ENCODE results near the gene ZNF385B. TPM values are rescaled to one million over a fixed set of nuclear protein-coding genes. Genes with fewer than 3 reads are reported as not detected.

ZNF385B gene
- total and polyA plus RNA-seq, 9 of the 15 experiments (the other 6 are each of a cell fraction or from before 2014, with no cell fraction given): 0.50 TPM; not detected in 8

- no peak overlapping the region for H2AFZ ChIP-seq (ENCODE audit: low read depth, low read length)
Observed at GRCh38 chr2:179692043-179692442, 169.4 kb downstream of the ZNF385B start.

More at GRCh38 chr2:179692043-179692442, 169.4 kb downstream of the ZNF385B start:
- Histone ChIP-seq H3K36me3 (ENCODE audit: control insufficient read depth, insufficient read depth, low read length) (no peaks in the 10 kb centered on the region), H3K9me3 (replicated peaks; ENCODE audit: control insufficient read depth, insufficient read depth, low read depth, low read length) (no peaks in the 10 kb centered on the region), H3K4me2 (ENCODE audit: insufficient read depth, low read length) (no peak overlapping the region), H4K20me1 (replicated peaks; ENCODE audit: control insufficient read depth, insufficient read depth, low read length) (no peaks in the 10 kb centered on the region), H3K4me3 (no peak overlapping the region), H3K79me2 (ENCODE audit: control insufficient read depth, insufficient read depth, low read length) (no peaks in the 10 kb centered on the region), H3K27me3 (ENCODE audit: control insufficient read depth in 2 of 2, insufficient read depth in 2 of 2, low read length in 2 of 2) (no peaks in the 10 kb centered on the region), H3K27ac (ENCODE audit: extremely low read depth, low read depth, low read length) (no peak overlapping the region), H3K4me1 (replicated peaks in 1 of 2; ENCODE audit: control insufficient read depth in 2 of 2, insufficient read depth in 2 of 2, low read length in 2 of 2) (no peaks in the 10 kb centered on the region), H3K9ac (ENCODE audit: insufficient read depth in 1 of 2, low read depth in 2 of 2, low read length in 2 of 2) (no peak overlapping the region), H3K9me1 (ENCODE audit: control insufficient read depth, insufficient read depth, low read length) (no peaks in the 10 kb centered on the region)
- 0% methylated on average over 1 of the region's 1 CpG for WGBS (ENCODE audit: insufficient coverage, low coverage, missing lambda C conversion rate)
- ATAC-seq: no peak
- in situ Hi-C loops (cut with MboI): no loop called here
- no peak for FAIRE-seq
- ChIA-PET POLR2A (no interaction called here), CTCF (ENCODE audit: low intra/inter-chr PET ratio) (no interaction called here)
- BruUV-seq (replicated peaks): no TSS peak
- TF ChIP-seq THRAP3 (IDR thresholded peaks at IDR 0.05; ENCODE audit: borderline replicate concordance) (no peak), CBX1 (IDR thresholded peaks at IDR 0.05; ENCODE audit: low read depth) (no peak), ILF3 (IDR thresholded peaks at IDR 0.05; ENCODE audit: borderline replicate concordance) (no peak), ZNF785 (CRISPR knock-in tag; IDR thresholded peaks at IDR 0.05) (no peak), FOXK1 (CRISPR knock-in tag; IDR thresholded peaks at IDR 0.05; ENCODE audit: borderline replicate concordance) (no peak), RBM22 (IDR thresholded peaks at IDR 0.05; ENCODE audit: low read depth, low read length, poor library complexity, severe bottlenecking) (no peak), SMARCE1 (IDR thresholded peaks at IDR 0.05) (no peak), SUPT5H (IDR thresholded peaks at IDR 0.05) (no peak), ZNF778 (CRISPR knock-in tag; IDR thresholded peaks at IDR 0.05) (no peak), GABPB2 (CRISPR knock-in tag; conservative IDR thresholded peaks at IDR 0.05) (no peak), SIN3B (IDR thresholded peaks at IDR 0.05; ENCODE audit: low read depth) (no peak)
- TF ChIP-seq, protein P1, sequence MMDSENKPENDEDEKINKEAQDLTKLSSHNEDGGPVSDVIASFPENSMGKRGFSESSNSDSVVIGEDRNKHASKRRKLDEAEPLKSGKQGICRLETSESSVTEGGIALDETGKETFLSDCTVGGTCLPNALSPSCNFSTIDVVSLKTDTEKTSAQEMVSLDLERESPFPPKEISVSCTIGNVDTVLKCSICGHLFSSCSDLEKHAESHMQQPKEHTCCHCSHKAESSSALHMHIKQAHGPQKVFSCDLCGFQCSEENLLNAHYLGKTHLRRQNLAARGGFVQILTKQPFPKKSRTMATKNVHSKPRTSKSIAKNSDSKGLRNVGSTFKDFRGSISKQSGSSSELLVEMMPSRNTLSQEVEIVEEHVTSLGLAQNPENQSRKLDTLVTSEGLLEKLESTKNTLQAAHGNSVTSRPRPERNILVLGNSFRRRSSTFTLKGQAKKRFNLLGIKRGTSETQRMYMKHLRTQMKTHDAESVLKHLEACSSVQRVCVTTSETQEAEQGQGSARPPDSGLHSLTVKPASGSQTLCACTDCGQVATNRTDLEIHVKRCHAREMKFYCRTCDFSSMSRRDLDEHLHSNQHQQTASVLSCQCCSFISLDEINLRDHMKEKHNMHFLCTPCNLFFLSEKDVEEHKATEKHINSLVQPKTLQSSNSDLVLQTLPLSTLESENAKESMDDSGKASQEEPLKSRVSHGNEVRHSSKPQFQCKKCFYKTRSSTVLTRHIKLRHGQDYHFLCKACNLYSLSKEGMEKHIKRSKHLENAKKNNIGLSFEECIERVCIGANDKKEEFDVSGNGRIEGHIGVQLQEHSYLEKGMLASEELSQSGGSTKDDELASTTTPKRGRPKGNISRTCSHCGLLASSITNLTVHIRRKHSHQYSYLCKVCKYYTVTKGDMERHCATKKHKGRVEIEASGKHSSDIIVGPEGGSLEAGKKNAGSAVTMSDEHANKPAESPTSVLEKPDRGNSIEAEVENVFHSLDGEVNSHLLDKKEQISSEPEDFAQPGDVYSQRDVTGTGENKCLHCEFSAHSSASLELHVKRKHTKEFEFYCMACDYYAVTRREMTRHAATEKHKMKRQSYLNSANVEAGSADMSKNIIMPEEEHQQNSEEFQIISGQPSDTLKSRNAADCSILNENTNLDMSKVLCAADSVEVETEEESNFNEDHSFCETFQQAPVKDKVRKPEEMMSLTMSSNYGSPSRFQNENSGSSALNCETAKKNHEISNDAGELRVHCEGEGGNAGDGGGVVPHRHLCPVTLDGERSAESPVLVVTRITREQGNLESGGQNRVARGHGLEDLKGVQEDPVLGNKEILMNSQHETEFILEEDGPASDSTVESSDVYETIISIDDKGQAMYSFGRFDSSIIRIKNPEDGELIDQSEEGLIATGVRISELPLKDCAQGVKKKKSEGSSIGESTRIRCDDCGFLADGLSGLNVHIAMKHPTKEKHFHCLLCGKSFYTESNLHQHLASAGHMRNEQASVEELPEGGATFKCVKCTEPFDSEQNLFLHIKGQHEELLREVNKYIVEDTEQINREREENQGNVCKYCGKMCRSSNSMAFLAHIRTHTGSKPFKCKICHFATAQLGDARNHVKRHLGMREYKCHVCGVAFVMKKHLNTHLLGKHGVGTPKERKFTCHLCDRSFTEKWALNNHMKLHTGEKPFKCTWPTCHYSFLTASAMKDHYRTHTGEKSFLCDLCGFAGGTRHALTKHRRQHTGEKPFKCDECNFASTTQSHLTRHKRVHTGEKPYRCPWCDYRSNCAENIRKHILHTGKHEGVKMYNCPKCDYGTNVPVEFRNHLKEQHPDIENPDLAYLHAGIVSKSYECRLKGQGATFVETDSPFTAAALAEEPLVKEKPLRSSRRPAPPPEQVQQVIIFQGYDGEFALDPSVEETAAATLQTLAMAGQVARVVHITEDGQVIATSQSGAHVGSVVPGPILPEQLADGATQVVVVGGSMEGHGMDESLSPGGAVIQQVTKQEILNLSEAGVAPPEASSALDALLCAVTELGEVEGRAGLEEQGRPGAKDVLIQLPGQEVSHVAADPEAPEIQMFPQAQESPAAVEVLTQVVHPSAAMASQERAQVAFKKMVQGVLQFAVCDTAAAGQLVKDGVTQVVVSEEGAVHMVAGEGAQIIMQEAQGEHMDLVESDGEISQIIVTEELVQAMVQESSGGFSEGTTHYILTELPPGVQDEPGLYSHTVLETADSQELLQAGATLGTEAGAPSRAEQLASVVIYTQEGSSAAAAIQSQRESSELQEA (IDR thresholded peaks at IDR 0.05; ENCODE audit: low read depth): no peak
- intact Hi-C loops (cut with micrococcal nuclease): no loop called here
- no peak for DNase-seq (ENCODE audit: extremely low read depth in 1 of 4, low spot score in 3 of 4)
